Ishikawa (cell line): ENCODE measurements around the gene DECR2.

ENCODE experiments used
- EP300 ChIP-seq: IDR thresholded peaks from 2 replicates; pipeline ENCODE4 v1.6.1; 2012; ENCODE audit warnings: borderline replicate concordance
- NFIC ChIP-seq: IDR thresholded peaks from 2 replicates; pipeline ENCODE4 v1.6.1; 2012
- TAF1 ChIP-seq: IDR thresholded peaks from 2 replicates; pipeline ENCODE4 v1.6.1; 2012; ENCODE audit warnings: low read depth, mild to moderate bottlenecking

- TF ChIP-seq EP300 (no peak), TAF1 (no peak), NFIC (no peak)
Observed at GRCh38 chr16:442976-443375, 41.3 kb downstream of the DECR2 start.
